ENCODE measurements around the gene OXLD1. TPM values are rescaled to one million over a fixed set of nuclear protein-coding genes. Genes with fewer than 3 reads are reported as not detected.

Gene OXLD1
- total RNA-seq, 6 experiments from 2014 or later: 8.3 to 24.3 (median 14.6) TPM

- peak; percentile 11 to 21 (median 14) for ATAC-seq
- Histone ChIP-seq H3K27ac (peak overlapping the region in 2 of 3 donors; percentile 73 to 79), H3K4me1 (peaks cover 0 to 32% (median 13%) of the 10 kb centered on the region in 4 donors), H3K9me3 (no peaks in the 10 kb centered on the region), H3K36me3 (peaks cover 0 to 23% (median 8%) of the 10 kb centered on the region in 4 donors), H3K4me3 (peak overlapping the region in 2 of 3 donors; percentile 87 to 98), H3K27me3 (no peaks in the 10 kb centered on the region)
- TF ChIP-seq CTCF (IDR thresholded peaks at IDR 0.05): no peak
- TF ChIP-seq POLR2A (IDR thresholded peaks at IDR 0.05): peak; percentile 30
- intact Hi-C loops (cut with DNase I): no loop called here
- WGBS (ENCODE audit: insufficient coverage, low coverage, low lambda C conversion rate, missing lambda C conversion rate): 2% methylated on average over 18 of the region's 29 CpGs
- peak in 1 of 3 donors; percentile 61 for DNase-seq
These were observed 44.3 kb upstream of the OXLD1 start for GRCh38 chr17:81710514-81711308.

GRCh38 chr17:81708739-81709185 lies 42.4 kb upstream of the OXLD1 start:
- WGBS (ENCODE audit: insufficient coverage, low coverage, low lambda C conversion rate, missing lambda C conversion rate): 84% methylated on average over 8 of the region's 17 CpGs
- Histone ChIP-seq H3K4me1 (peaks cover 0 to 28% (median 11%) of the 10 kb centered on the region in 4 donors), H3K27ac (no peak overlapping the region), H3K27me3 (no peaks in the 10 kb centered on the region), H3K36me3 (peaks cover 0 to 35% (median 12%) of the 10 kb centered on the region in 4 donors), H3K4me3 (no peak overlapping the region), H3K9me3 (no peaks in the 10 kb centered on the region)
- DNase-seq (no peak), ATAC-seq (no peak)
- intact Hi-C loops (cut with DNase I): loop anchor here in 1 of 2 donors (5.0 kb wide), 1 partner anchor 36 kb away; no protein-coding TSS in a partner anchor
- TF ChIP-seq POLR2A (IDR thresholded peaks at IDR 0.05) (no peak), CTCF (IDR thresholded peaks at IDR 0.05) (no peak)

- no peaks in the 10 kb centered on the region for H3K27me3 ChIP-seq
- 60% methylated on average over 1 of the region's 25 CpGs for WGBS (ENCODE audit: insufficient coverage, low coverage, low lambda C conversion rate, missing lambda C conversion rate)
- H3K27ac ChIP-seq: no peak overlapping the region
- intact Hi-C loops (cut with DNase I): loop anchor here in 1 of 2 donors (5.0 kb wide), 1 partner anchor 36 kb away; no protein-coding TSS in a partner anchor
- peaks cover 0 to 28% (median 11%) of the 10 kb centered on the region in 4 donors for H3K4me1 ChIP-seq
- no peak for DNase-seq
- no peak for ATAC-seq
- TF ChIP-seq POLR2A (IDR thresholded peaks at IDR 0.05) (no peak), CTCF (IDR thresholded peaks at IDR 0.05) (no peak)
- H3K9me3 ChIP-seq: no peaks in the 10 kb centered on the region
- H3K4me3 ChIP-seq: no peak overlapping the region
- peaks cover 0 to 35% (median 12%) of the 10 kb centered on the region in 4 donors for H3K36me3 ChIP-seq
These were observed 41.6 kb upstream of the OXLD1 start for GRCh38 chr17:81707725-81708646.

All from right lobe of liver (tissue), 6 donors.